HG03457 (cell line): ENCODE results near the gene TPSAB1.
"Not testable (repeated sequence)": the region's sequence is repeated elsewhere in the genome, so short reads cannot be mapped to it uniquely, and the experiment has no call there.

Source experiments
- ATAC-seq: cut with Tn5 transposase; IDR thresholded peaks from one replicate; pipeline ENCODE4 v1.9.1; 2021; ENCODE audit warnings: moderate number of reproducible peaks; ENCODE audit not compliant: unreplicated experiment

The TPSAB1 gene

DNA sequence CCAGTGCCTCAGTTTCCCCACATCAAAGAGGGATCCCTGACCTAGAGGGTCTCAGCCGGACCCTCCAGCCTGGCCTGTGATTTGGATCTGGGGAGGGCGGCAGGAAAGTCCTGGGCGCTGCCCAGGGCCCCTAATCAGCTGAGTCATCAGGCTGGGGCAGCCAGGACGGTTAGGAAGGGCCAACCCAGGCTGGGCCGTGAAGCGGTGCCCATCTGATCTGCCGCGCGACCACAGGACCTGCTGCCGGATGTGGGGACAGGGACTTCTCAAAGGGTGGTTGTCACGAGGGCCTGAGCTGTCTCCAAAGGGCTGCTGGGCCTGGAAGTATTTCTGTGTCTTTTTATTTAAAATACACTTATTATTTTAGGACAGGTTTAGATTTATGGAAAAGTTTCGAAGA is 4.4 kb downstream of the TPSAB1 start:
- ATAC-seq: no peak

DNA sequence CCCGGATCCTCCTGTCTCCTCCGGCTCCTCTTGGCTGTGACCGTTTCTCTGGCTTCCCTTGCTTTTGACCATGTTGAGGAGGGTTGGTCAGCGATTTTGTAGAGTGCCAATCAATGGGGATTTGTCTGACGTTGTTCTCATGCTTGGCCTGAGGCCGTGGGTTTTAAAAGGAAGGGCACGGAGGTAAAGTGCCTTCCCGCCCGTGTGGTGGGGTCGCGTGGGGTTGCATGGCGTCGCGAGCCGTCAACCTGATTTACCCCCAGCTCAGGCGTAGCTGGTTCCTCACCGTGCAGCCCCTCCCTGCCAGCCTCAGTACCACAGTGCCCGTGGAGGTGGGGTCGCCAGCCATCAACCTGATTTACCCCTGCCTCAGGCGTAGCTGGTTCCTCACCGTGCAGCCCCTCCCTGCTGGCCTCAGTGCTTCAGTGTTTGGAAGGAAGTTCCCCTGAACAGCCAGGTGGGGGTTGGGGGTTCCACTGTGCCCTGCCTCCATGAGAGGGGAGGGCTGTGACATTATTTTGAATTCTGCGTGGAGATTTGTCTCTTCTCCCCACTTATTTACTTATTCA is 5.0 kb downstream of the TPSAB1 start:
- no peak for ATAC-seq

DNA sequence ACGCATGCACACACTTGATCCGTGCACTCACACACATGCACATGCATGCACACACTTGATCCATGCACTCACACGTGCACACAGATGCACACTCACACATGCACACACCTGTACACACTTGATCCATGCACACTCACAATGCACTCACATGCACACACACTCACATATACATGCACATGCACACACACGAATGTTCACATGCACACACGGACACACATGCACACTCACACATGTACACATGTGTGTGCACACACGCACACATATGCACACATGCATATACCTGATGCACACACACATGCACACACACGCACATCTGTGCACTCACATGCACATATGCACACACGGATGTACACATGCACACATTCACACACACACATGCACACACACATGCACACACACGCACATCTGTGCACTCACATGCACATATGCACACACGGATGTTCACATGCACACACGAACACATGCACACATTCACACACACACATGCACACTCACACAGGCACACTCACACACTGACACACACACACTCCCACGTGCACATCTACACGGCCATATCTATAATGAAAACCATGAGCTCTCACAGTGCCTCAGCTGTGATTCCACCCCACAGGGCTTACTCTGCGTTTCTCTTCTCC is 7.5 kb downstream of the TPSAB1 start:
- not testable (repeated sequence) for ATAC-seq

DNA sequence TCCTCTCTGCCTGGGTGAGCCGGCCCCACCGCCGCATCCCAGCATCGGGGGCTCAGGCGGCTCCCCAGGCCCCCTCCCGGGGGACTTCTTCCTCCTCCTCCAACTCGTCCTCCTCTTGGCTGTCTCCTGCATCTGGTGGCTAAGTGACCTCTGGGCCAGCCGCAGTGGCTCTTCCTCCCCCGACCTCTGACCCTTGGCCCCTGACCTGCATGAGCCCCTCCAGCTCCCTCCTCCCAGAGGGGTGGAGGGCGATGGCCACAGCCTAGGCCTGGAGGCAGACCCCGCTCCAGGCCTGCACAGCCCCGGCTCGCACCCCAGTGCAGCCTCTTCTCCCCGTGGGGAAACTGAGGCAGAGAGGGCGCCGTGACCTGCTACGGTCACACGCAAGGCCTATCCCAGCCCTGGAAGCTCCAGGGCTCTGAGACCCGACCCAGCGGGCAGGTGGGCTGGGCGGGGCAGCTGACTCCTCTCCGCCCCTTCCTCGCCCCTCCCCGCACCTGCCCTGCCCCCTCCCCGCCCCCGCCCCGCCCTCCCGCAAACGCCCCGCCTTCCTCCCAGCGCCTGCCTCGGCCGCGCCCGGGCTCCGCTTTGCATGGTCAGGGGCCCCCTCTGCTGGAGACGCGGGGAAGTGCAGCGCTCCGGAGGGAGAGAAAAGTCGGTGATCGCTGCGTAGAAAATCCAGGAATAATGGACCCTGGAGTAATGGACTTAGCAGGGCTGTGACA is 8.7 kb downstream of the TPSAB1 start:
- not testable (repeated sequence) for ATAC-seq

DNA sequence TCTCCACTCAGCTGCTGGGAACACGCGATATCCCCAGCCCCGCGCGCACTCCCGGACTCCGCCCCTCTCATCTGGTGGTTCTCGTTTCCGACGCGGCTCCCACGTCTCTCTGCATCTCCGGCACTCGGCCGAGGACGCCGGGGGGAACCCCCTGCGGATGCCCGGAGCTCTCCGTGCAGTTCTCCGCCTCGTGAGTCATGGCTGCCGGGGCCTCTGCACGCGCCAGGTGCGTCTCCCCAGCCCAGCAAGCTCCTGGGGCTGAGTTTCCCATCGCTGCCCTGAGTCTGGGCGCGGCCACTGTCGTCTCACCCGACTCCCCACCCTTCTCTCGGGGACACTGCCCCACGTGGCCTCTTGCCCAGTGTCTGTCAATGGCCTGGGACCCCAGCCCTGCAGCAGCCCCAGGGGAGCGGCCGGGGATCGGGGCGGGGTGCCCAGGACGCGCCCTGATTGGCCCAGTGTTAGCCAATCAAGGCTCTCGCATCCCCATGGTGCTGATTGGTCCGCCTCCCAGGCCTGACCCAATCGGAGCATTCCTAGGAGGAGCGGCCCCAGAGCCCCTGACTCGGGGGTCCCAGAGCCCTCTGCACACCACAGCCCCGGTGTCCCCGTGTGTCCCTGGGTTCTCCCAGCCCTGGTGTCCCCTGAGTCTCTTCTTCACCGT is 13.3 kb downstream of the TPSAB1 start:
- not testable (repeated sequence) for ATAC-seq

DNA sequence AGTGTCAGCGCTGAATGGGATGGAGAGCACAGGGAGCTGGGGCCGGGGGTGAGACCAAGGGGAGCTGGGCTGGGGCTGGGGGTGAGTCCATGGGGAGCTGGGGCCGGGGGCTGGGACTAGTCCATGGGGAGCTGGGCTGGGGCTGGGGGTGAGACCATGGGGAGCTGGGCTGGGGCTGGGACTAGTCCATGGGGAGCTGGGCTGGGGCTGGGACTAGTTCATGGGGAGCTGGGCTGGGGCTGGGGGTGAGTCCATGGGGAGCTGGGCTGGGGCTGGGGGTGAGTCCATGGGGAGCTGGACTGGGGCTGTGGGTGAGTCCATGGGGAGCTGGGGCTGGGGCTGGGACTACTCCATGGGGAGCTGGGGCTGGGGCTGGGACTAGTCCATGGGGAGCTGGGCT is 14.3 kb downstream of the TPSAB1 start:
- ATAC-seq: not testable (repeated sequence)

DNA sequence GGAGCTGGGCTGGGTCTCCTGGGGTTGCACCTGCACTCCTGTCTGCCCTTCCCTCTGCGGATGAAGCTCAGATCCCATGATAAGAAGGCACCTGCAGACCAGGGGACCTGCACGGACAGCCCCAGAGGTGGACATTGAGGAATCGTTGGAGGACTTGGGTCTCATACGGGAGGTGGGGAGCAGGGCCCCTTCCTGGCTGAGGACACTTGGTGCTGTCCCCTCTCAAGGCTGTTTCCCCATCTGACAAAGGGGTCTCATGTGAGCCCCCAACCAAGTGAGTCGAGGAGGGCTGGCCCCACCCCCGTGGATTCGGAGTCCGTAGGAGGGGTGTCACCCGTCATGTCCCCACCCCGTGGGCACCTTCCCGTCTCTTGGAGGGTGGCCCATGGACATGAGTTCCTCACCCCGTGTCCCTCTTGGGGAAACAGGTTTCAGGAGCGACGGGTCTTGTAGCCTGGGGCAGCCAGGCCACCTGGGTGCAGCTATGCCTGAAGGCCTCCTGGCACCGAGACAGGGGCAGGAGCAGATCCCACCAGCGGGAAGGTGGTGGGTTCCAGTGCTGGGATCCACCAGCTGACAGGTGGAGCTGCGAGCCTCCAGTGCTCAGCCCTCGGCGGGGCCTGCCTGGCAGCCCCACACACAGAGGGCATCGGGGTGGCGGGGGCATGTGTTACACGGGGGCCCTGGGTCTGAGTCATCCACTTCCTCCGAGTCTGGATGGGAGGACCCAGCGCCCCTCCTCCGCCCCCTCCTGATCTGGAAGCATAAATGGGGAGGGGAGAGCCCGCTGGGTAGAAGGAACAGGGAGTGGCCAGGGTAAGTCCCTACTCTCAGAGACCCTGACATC is 15.0 kb downstream of the TPSAB1 start, which contains the start of gene TPSD1:
TSS of gene TPSD1 (plus strand) at position 794 of the 847 bp plus-strand sequence. CDS start 212 bp downstream, outside the sequence.
- not testable (repeated sequence) for ATAC-seq

DNA sequence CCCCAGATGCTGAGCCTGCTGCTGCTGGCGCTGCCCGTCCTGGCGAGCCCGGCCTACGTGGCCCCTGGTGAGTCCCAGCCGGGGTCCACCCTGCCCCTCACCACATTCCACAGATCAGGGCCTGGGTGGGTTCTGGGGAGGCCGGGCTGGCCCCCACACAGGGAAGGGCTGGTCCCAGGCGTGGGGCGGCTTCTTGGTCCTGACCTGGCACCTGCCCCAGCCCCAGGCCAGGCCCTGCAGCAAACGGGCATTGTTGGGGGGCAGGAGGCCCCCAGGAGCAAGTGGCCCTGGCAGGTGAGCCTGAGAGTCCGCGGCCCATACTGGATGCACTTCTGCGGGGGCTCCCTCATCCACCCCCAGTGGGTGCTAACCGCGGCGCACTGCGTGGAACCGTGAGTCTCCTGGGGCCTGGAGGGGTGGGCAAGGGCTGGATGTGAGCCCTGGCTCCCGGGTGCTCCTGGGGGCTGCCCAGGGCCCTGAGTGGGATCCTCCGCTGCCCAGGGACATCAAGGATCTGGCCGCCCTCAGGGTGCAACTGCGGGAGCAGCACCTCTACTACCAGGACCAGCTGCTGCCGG is 15.9 kb downstream of the TPSAB1 start:
- not testable (repeated sequence) for ATAC-seq

DNA sequence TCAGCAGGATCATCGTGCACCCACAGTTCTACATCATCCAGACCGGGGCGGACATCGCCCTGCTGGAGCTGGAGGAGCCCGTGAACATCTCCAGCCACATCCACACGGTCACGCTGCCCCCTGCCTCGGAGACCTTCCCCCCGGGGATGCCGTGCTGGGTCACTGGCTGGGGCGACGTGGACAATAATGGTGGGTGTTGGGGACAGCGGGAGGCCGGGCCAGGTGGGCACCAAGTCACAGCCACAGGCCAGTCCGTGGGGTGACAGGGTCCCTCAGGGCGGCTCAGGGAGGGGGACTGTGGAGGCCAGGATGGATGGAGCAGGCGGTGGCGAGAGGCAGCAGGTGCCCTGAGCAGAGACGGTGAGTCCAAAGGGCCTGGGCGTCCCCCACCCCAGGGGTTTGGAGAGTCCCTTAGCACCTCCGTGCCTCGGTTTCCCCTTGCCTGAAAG is 16.4 kb downstream of the TPSAB1 start:
- ATAC-seq: no peak

DNA sequence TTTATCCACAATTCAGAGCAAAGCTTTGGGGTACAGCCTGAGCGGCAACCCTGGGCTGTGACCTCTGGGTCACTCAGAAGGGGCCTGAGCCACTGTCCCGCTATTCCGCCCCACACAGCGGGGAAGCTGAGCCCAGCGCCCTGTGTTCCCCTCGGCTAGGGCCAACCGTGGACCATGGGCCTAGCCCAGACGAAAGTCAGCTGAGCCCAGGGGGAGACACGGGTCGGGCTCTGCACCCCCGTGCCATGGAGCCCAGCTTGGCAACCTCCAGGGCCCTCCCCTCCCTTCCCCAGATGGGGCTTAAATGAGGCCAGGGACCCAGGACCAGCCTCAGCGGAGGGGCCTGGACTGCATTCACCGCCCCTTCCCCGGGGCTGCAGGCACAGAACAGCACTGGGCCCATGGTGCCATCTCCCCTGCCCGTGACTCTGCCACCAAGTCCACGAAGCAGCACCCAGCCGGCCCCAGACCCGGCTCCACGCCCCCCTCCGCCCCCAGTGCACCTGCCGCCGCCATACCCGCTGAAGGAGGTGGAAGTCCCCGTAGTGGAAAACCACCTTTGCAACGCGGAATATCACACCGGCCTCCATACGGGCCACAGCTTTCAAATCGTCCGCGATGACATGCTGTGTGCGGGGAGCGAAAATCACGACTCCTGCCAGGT is 17.2 kb downstream of the TPSAB1 start:
- no peak for ATAC-seq

DNA sequence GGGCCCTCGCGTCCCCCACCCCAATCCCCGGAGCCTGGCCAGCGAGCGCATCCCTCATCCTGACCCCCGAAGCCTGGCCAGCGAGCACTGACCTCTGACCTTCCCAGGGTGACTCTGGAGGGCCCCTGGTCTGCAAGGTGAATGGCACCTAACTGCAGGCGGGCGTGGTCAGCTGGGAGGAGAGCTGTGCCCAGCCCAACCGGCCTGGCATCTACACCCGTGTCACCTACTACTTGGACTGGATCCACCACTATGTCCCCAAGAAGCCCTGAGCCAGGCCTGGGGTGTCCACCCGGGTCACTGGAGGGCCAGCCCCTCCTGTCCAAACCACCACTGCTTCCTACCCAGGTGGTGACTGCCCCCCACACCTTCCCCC is 17.7 kb downstream of the TPSAB1 start:
- no peak for ATAC-seq

DNA sequence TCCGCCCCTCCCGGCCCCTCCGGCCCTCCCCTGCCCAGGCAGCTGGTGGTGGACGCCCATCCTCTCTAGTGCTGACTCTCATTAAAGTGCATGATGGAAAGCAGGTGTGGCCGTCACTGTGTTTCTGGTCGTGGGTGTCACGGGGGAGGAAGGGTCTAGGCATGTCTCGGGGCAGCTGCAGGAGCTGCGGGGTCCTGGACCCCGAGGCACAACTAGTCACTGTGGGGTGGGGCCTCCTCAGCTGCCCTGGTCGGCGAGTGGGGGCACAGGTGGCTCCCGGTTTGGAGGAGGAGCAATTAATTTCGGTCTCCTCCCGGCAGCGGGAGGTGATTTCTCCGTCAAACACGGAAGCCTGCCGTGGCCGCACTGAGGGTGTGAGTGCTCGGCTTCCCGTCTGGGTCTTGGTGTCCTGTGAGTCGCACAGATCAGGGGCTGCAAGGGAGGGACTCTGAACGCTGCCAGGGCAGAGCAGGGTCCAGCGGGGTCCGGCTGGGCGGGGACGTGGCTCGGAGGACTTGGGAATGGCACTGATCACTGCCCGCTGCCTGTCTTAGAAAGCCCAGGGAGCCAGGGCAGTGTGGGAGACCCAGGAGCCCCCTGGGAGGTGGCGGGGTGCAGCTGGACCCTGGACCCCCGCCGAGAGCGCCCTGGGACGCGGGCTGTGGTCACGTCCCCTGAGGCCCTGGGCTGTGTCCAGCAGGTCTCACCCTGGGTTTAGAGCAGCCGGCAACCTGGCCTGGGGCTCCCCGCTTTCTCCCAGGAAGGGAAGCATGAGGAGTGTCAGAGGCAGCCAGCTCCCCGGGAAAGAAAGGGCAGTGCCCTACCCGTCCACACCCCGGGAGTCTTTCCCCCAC is 18.6 kb downstream of the TPSAB1 start:
- ATAC-seq: no peak

DNA sequence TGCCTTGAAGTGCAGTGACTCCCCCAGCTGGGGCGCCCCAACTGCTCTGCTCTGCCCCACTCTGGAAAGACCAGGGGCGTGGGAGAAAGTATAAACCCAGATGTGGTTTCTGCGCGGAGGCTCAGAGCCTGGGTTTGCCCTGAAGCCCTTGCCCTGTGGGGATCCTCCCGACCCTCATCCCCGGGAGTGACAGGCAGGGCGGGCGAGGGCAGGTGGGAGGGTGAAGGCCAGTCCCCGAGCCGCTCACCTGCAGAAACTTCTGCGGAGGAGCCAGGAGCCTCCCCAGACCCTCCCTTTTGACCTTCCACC is 19.2 kb downstream of the TPSAB1 start:
- no peak for ATAC-seq

DNA sequence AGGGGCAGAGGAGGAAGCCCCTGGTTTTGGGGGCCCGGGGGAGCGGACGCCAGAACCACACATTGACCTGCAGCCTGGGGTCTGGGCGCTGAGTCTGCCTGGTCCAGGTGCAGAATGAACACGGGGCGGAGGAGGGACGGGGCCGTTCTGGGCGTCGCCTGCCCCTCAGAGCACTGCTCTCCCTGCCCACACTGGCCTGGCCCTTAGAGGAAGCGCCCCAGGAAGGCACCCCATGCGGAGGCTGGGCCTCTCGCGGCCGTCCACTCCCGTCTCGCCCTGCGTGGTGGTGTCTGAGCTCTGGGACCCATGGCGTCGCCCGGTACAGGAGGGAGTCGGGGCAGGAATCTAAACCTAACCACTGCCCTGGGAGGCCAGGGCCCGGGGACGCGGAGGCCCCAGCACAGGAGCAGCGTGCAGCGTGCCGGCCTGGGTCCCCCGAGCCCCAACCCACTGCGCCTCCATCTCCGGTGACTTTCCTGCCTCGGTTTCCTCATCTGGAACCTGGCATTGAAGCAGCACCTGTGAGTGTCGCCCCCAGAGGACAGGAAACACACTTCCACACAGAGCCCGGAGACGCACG is 19.7 kb downstream of the TPSAB1 start:
- ATAC-seq: no peak

DNA sequence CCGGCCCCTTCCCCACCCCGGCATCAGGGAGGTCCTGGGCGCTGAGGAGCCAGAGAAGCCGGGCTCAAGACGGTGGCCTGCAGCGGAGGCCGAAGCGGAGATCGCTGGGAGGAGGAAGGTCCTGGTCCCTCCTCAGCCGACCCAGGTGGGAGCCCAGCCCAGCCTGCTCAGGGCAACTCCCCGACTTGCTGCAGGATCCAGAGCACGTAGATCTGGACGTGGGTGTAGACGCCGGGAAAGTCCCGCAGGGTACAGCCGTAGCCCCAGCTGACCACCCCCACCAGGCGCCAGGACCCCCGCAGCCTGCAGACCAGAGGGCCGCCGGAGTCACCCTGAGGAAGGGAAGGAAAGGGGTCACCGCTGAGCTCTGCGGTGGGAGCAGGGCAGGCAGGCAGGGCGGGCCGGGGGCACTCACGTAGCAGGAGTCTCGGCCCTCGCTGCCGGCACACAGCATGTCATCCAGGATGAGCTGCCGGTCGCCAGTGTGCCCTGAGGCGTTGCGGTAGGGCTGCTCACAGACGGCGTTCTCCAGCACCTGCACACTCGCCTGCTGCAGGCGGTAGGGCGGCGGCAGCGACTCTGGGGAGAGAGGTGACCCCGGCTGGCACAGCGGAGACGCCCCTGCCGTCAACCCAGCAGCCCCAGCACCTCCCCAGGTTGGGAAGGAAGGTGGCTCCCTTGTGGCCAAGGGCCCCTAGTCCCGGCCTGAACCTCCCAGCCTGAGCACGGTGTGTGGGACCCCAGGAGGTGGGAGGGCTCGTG is 20.8 kb downstream of the TPSAB1 start:
- no peak for ATAC-seq

DNA sequence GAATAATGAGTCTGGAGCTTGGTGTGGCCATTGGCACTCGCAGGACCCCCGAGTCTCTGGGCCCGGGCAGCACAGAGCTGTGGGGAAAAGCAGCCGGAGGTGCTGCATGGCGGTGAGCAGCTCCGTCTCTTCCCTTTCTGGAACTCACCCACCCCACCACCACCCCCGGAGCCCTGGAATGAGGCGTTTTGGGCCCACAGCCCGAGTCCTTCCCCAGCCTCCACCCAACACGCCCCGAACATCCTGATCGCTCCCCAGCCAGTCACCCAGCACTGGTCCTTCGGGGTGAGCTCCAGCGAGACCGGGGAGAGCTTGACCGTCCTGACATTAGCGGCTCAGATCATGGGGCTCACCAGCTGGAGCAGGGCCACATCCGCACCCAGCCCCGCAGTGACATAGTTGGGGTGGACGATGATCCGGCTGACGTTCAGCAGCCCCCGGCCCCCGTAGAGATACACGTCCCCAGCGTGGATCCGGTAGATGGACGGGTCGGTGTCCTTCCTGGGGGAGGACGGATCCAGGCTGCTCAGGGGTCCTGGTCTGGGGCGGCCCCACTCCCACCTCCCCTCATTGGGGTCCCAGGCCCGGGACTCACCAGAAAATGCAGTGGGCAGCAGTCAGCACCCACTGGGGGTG is 21.8 kb downstream of the TPSAB1 start:
- no peak for ATAC-seq

DNA sequence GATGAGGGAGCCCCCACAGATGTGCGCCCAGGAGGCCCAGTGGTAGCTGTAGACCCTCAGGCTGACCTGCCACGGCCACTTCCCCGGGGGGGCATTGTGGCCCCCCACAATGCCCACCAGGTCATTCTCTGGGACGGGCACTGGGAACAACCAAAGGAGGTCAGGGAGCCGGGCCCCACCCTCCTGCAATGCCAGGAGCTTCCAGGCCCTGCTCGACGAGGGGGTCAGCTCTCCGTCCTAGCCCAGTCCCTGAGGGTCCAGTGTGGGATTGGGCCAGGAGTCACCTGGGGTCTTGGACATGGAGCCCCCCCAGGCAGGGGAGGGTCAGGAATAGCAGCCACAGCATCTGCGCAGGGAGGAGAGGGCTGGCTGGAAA is 22.3 kb downstream of the TPSAB1 start:
- ATAC-seq: no peak
